Fibroblast of peridontal ligament (primary cell): ENCODE measurements around the gene MLKL.

Experiments
- DNase-seq: peaks from one replicate; pipeline ENCODE4 v3.0.0-alpha.2; 2010; ENCODE audit errors: extremely low read depth

Gene MLKL

GRCh38 chr16:74650966-74651567 lies 49.6 kb downstream of the MLKL start:
- DNase-seq = peak; percentile 20

DNA sequence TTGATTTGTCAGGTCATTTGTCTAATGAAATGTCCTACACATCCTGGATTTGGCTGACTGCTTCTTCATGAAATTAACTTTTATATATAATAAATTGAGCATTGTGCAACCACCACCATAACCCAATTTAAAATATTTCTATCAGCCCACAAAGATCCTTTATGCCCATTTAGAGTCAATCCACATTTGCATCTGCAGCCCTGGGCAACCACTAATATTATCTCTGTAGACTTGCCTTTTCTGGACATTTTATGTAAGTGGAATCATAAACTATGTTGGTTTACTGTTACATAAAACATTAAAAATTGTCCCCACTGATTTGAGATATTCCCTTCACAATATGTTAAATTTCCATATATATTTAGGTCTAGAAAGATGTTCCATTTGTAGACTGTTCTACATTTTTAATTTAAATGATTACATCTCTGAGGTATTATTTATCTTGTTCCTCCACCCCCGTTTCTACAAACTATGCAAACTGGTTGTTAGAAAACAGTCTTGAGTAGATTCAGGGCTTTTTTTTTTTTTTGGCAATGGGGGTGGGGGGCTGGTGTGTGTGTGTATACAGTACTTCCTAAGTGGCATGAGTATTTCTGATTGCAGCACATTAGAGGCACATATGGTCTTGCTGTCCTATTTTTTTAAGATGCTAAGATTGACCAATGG lies 50.7 kb downstream of the MLKL start:
- DNase-seq = no peak

- no peak for DNase-seq
Observed at GRCh38 chr16:74641969-74642368, 58.7 kb downstream of the MLKL start.

DNA sequence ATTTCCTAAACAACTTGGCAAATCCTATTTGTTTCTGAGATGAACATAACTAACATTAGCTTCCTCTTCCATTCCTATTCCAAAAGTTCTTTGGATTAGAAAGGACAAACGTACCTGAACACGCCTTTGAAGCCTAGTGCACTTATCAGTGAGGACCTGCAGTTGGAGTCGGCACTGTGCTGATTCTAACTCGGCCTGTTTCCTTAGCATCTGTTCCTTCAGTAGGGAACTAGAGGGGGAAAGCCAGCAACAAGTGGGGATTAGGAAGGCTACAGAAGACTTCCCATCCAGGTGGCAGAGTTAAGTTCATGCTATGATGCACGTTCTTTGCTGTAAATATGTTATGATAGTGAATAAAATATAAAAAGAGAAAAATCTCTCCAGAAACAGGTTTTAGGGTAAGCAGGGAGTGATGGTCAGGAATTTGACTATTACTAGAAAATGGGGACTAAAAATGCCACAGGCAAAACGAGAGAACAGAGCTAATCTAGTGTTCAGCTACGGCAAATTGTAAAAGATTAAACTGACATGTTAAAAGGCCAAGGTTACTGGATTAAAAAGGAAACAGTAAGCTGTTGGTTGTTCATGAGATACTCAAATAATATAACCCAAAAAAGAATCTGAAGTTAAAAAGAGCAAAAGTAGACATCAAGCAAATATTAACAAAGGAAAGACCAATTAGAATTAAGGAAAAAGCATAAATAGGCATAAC lies 62.8 kb downstream of the MLKL start:
- no peak for DNase-seq

DNA sequence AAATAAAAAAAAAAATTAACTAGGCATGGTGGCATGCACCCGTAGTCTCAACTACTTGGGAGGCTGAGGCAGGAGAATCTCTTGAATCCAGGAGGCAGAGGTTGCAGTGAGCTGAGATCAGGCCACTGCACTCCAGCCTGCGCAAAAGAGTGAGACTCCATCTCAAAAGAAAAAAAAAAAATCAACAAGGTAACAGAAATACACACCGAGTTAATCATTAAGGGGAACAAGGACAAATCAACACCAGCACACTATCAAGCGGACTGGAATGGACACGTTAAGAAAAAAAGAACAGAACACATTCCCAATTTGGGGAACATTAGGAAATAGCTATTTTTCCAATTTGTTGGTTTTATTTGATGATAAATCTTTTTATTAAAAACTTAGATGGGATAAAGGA lies 65.4 kb downstream of the MLKL start:
- DNase-seq = no peak

DNA sequence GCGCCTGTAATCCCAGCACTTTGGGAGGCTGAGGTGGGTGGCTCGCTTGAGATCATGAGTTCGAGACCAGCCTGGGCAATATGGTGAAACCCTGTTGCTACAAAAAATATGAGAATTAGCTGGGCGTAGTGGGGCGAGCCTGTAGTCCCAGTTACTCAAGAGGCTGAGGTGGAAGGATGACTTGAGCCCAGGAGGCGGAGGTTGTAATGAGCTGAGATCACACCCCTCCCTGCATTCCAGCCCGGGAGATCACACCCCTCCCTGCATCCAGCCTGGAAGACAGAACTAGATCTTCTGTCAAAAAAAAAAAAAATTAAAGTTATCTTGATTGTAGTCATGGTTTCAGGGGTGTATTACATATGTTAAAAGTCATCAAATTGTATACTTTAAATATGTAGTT lies 67.0 kb downstream of the MLKL start:
- DNase-seq = no peak

GRCh38 chr16:74627506-74628220 lies 73.0 kb downstream of the MLKL start:
- DNase-seq = no peak

GRCh38 chr16:74626741-74627416 lies 73.8 kb downstream of the MLKL start:
- DNase-seq = peak; percentile 23

DNA sequence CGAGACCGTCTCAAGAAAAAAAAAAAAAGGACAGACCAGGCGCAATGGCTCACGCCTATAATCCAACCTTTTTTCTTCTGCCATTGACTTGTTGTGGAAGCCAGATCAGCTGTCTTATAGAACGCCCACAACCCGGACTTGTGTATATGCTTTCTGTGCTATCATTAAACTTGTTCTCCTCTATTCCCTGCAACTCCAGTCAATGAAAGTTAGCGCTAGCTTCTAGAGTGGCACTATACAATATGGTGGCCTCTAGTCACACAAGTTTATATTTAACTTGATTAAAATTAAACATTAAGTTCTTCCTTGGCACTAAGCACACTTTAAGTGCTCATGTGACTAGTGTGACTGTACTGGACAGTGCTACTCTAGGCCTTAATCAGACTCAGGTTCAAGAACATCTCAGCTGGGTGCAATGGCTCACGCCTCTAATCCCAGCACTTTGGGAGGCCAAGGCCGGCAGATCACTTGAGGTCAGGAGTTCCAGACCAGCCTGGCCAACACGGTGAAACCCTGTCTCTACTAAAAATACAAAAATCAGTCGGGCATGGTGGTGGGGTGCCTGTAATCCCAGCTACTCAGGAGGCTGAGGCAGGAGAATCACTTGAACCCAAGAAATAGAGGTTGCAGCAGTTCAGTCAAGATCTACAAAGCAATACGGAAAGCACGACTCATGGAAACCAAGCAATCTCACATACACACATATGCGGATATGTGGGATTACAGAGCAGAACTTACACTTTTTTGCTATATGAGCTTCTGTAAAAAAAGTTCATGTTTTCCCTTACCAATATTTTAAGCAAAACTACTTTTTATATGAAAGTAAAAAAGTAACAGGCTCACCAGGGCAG lies 74.9 kb downstream of the MLKL start:
- no peak for DNase-seq

DNA sequence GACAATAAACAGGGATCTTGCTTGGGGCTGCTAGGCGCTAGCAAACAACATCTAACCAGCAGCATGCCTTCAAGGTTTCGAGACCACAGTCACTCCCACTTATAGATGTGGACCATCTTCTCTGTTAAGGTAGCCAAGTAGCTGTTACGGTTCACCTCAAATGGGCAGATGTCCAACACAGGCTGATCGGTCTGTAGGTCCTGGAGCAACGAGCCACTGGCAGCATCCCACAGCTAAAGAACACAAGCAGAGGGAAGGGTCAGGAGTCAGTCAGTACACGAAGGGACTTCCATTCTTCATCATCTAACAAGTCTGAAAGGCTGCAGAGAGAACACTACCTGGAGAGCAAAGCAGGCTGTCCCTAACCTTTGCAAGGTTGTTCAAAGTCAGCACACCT lies 76.8 kb downstream of the MLKL start:
- DNase-seq = no peak

- peak; percentile 82 for DNase-seq
Observed at GRCh38 chr16:74623214-74623838, 77.3 kb downstream of the MLKL start.

- no peak for DNase-seq
Observed at GRCh38 chr16:74622005-74622404, 78.7 kb downstream of the MLKL start.
